Body of pancreas (tissue), 4 donors: ENCODE data around the gene DAB2.

Experiments
- CTCF ChIP-seq, 7 experiments: fragments of 450-650 bp in 4 of 7; fragments of 200-600 bp in 3 of 7; sonication (generic) in 3 of 7; IDR thresholded peaks; one replicate each; pipeline ENCODE4 v1.5.1; 2016 to 2019; ENCODE audit warnings: antibody characterized with exemption in 7 of 7
- POLR2A ChIP-seq, 3 donors: fragments of 450-650 bp; IDR thresholded peaks; one replicate each; pipeline ENCODE4 v1.6.1; 2016; ENCODE audit warnings: antibody characterized with exemption in 3 of 3, mild to moderate bottlenecking in 2 of 3

- no peak for TF ChIP-seq CTCF (IDR thresholded peaks at IDR 0.05)
- no peak for TF ChIP-seq POLR2A (IDR thresholded peaks at IDR 0.05)
Measured at GRCh38 chr5:39390945-39391344, 33.8 kb downstream of the DAB2 start.
